SJSA1 (cell line): ENCODE results near the gene DNAH3. TPM values are rescaled to one million over a fixed set of nuclear protein-coding genes. Genes with fewer than 3 reads are reported as not detected.
"Not testable (repeated sequence)": the region's sequence is repeated elsewhere in the genome, so short reads cannot be mapped to it uniquely, and the experiment has no call there.

Experiments
- DNase-seq, 2 experiments: peaks; one replicate each; pipeline ENCODE4 v3.0.0-alpha.2; 2015 to 2020; ENCODE audit warnings: low spot score in 2 of 2, low read depth in 1 of 2
- H3K27ac ChIP-seq: fragments of 250-450 bp; sonication (Bioruptor Pico); 2 replicates; pipeline ENCODE4 v1.5.1; 2020; ENCODE audit warnings: mild to moderate bottlenecking, moderate library complexity
- H3K27me3 ChIP-seq: fragments of 250-450 bp; sonication (Bioruptor Pico); replicated peaks from 2 replicates; pipeline ENCODE4 v1.5.1; 2020; ENCODE audit warnings: mild to moderate bottlenecking, moderate library complexity
- H3K36me3 ChIP-seq: fragments of 250-450 bp; sonication (Bioruptor Pico); 2 replicates; pipeline ENCODE4 v1.5.1; 2020; ENCODE audit warnings: mild to moderate bottlenecking
- H3K4me1 ChIP-seq: fragments of 250-450 bp; sonication (Bioruptor Pico); replicated peaks from 2 replicates; pipeline ENCODE4 v1.6.1; 2021; ENCODE audit warnings: mild to moderate bottlenecking
- H3K4me3 ChIP-seq: fragments of 250-450 bp; sonication (Bioruptor Pico); 2 replicates; pipeline ENCODE4 v1.5.1; 2020; ENCODE audit warnings: mild to moderate bottlenecking
- H3K9me3 ChIP-seq: fragments of 250-450 bp; sonication (Bioruptor Pico); replicated peaks from 2 replicates; pipeline ENCODE4 v1.5.1; 2020; ENCODE audit warnings: mild to moderate bottlenecking
- total RNA-seq: library from RNA; depleted of rRNA; stranded (reverse); fragments of >200 nt; shearing (Covaris generic); gene quantifications from 2 replicates; pipeline ENCODE4 v1.2.3, GENCODE V29; 2014

The DNAH3 gene
- total RNA-seq, 1 experiment from 2014 or later, result 0.03 TPM

DNA sequence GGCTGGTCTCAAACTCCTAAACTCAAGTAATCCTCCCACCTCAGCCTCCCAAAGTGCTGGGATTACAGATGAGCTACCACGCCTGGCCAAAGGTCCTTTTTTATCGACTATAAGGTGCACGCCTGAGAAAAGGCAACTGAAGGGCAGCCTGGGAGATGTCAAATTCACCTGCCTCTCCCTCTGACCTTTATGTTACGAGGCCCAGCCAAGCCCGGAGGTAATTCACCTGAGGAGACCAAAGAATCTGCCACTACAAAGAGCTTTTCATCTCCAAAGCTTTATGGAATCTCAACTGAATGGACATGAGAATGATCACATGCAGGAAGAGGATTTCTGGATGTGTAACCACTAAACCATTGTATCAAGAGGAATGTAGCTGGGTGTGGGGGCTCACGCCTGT is 212.9 kb downstream of the DNAH3 start:
- H3K36me3 ChIP-seq, result no peaks in the 10 kb centered on the region
- H3K4me1 ChIP-seq, result no peaks in the 10 kb centered on the region
- no peaks in the 10 kb centered on the region for H3K9me3 ChIP-seq
- H3K27me3 ChIP-seq, result no peaks in the 10 kb centered on the region; the same call in 1 of the 2 replicates
- no peak overlapping the region for H3K4me3 ChIP-seq
- H3K27ac ChIP-seq, result no peak overlapping the region
- no peak for DNase-seq

DNA sequence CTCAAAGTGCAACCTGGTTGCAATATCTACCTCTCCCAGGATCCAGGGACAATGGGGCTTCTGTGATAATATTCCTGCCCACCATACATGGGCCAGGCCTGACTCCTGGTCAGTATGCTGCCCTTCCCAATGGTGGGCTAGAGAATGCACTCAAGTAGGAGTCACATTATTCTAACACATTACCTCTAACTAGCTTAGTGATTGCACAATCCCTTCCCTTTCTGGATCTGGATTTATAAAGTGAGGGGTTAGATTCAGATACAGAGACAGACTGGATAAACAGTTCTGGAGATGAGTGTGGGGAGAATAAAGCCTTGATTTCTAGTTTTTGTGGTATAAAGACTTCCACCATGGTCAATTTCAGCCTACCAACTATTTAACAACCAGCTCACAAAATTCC is 217.1 kb downstream of the DNAH3 start:
- no peak for DNase-seq

DNA sequence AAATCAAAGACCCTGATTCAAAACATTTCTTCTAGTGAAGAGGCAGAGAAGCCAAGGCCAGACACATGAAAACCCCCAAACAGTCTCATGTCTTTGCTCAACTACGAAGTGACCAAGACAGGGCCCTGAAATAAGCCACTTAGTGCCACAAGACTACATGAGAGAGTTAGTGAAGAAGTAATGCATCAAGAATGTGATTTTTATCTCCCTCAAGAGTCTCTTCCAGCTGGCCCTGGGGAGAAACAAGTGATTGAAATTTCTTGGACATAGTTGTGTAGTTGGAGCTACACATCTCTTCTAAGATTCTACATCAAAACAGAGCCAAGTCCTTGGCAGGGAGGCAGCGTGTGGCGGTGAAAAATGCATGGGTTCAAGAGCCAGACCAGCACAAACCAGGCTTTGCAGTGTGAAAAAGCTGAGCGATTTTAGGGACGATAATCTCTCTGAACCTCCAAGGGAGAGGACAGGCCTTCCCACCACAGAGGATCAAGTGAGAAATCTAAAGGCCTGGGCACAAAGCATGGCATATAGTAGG is 219.5 kb downstream of the DNAH3 start:
- Histone ChIP-seq H3K9me3 (no peaks in the 10 kb centered on the region), H3K36me3 (no peaks in the 10 kb centered on the region), H3K27ac (no peak overlapping the region), H3K27me3 (no peaks in the 10 kb centered on the region; the same call in 1 of the 2 replicates), H3K4me1 (no peaks in the 10 kb centered on the region), H3K4me3 (no peak overlapping the region)
- DNase-seq, result no peak

More for the DNA sequence above, 217.1 kb downstream of the DNAH3 start:
- no peaks in the 10 kb centered on the region for H3K4me1 ChIP-seq
- no peaks in the 10 kb centered on the region for H3K9me3 ChIP-seq
- H3K27me3 ChIP-seq, result no peaks in the 10 kb centered on the region; the same call in 1 of the 2 replicates
- no peaks in the 10 kb centered on the region for H3K36me3 ChIP-seq
- H3K4me3 ChIP-seq, result no peak overlapping the region
- H3K27ac ChIP-seq, result no peak overlapping the region

DNA sequence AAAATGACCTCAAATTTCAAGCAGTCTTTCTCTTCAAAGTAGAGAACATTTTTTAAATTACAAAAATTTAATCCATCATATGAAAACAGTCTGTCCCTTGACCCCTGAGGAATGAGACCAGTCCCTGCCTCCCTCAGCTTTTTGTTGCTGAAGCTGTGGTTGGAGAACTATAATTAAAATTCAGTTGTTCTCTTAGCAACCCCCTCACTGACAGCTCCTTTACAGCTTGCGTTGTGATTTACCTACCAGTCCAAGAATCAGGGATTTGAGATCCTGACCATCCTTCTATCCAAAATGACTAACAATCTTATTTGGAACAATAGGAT is 220.3 kb downstream of the DNAH3 start:
- Histone ChIP-seq H3K4me1 (no peaks in the 10 kb centered on the region), H3K4me3 (no peak overlapping the region), H3K27me3 (no peaks in the 10 kb centered on the region; the same call in 1 of the 2 replicates), H3K36me3 (no peaks in the 10 kb centered on the region), H3K27ac (no peak overlapping the region), H3K9me3 (no peaks in the 10 kb centered on the region)
- no peak for DNase-seq

DNA sequence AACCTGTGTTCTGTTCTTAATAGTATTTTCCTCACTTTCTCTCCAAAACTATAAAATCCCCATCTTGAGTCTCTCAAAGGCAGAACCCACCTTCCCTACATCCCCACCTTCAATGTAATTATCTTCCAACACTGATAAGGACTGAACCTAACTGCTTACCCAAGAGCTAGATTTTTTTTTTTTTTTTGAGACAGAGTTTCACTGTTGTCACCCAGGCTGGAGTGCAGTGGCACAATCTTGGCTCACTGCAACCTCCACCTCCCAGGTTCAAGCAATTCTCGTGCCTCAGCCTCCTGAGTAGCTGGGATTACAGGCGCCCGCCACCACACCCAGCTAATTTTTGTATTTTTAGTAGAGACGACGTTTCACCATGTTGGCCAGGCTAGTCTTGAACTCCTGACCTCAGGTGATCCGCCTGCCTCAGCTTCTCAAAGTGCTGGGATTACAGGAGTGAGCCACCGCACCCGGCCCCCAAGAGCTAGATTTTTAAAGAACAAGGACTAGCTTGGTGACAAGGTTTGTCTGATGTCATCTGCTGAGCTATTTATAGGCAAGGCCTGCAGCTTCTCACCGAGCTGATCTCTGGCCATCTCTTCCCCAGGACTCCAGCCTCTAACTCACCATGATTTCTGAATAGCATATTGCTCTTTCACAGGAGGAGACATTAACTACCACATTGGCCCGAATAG is 220.8 kb downstream of the DNAH3 start:
- not testable (repeated sequence) for H3K36me3 ChIP-seq, H3K4me3 ChIP-seq, H3K27ac ChIP-seq, H3K4me1 ChIP-seq, DNase-seq, H3K9me3 ChIP-seq, H3K27me3 ChIP-seq

DNA sequence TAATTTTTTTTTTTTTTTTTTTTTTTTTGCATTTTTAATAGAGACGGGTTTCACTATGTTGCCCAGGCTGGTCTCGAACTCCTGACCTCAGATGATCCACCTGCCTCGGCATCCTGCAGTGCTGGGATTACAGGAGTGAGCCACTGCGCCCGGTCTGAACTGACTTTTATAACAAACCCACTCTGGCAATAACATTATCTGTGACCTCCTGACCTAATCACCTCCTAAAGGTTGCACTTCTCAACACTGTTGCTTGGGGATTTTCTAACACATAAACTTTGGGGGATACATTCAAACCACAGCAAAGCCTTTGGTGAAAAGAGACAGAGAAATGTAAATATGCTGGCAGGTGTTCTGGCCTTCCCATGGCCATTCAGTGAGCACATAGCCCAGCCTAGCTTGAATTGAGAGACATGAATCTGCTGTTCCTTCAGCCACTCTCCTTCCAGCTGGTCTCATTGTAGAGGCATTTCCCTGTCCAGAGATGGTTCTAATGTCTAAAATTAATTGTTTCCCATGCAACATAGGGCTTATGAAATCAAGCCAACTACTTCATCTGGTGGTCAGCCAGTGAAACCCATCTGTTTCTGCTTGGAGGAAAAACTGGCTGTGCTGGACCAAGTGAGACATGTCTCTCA is 221.8 kb downstream of the DNAH3 start:
- no peaks in the 10 kb centered on the region for H3K4me1 ChIP-seq
- no peaks in the 10 kb centered on the region for H3K27me3 ChIP-seq
- H3K4me3 ChIP-seq, result no peak overlapping the region
- no peak overlapping the region for H3K27ac ChIP-seq
- H3K9me3 ChIP-seq, result no peaks in the 10 kb centered on the region
- no peak for DNase-seq
- no peaks in the 10 kb centered on the region for H3K36me3 ChIP-seq

DNA sequence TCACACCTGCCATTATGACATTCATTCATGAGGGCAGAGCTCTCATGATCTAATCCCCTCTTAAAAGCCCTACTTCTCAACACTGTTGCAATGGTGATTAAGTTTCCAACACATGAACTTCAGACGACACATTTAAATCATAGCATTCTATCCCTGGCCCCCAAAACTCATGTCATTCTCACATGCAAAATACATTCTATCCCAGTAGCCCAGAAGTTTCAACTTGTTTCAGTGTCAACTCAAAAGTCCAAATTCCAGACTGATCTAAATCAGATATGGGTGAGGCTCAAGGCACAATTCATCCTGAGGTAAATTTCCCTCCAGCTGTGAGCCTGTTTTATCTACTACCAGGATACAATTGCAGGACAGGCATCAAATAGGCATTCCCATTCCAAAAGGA is 224.9 kb downstream of the DNAH3 start:
- Histone ChIP-seq H3K9me3 (no peaks in the 10 kb centered on the region), H3K4me3 (no peak overlapping the region), H3K27me3 (no peaks in the 10 kb centered on the region), H3K36me3 (no peaks in the 10 kb centered on the region), H3K4me1 (no peaks in the 10 kb centered on the region), H3K27ac (no peak overlapping the region)
- DNase-seq, result no peak

DNA sequence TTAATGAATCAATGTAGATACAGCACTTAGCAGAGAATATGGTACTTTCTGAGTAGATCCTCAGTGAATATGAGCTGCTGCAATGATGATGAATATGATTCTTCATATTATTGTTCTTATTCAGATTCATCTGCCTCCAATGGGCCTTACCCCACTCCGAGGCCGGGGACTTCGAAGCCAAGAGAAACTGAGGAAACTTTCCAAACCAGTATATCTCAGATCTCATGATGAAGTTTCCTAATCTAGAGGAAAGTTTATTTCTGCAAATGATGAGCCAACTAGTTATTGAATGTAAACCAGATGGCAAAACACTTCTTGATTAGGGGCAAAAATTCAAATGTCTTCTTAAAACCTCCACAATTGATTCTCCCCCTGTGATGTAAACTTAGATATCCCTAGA is 226.8 kb downstream of the DNAH3 start:
- H3K4me3 ChIP-seq, result no peak overlapping the region
- H3K27ac ChIP-seq, result no peak overlapping the region
- H3K4me1 ChIP-seq, result no peaks in the 10 kb centered on the region
- H3K36me3 ChIP-seq, result no peaks in the 10 kb centered on the region
- no peaks in the 10 kb centered on the region for H3K9me3 ChIP-seq
- no peaks in the 10 kb centered on the region for H3K27me3 ChIP-seq
- no peak for DNase-seq

DNA sequence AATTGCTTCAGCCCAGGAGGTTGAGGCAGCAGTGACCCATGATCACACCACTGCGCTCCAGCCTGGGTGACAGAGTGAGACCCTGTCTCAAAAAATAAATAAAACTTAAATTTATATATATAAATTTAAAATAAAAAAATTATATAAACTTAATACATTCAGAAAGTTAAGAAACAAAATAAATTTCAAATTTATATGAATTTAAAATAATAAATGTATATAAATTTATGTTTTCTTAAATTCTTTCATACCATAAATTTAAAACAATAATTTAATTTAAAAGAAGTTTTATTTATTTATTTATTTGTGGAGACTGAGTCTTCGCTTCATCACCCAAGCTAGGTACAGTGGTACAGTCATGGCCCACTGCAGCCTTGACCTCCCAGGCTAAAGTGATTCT is 229.8 kb downstream of the DNAH3 start:
- Histone ChIP-seq H3K36me3 (no peaks in the 10 kb centered on the region), H3K27me3 (no peaks in the 10 kb centered on the region), H3K4me1 (no peaks in the 10 kb centered on the region), H3K4me3 (no peak overlapping the region), H3K9me3 (no peaks in the 10 kb centered on the region), H3K27ac (no peak overlapping the region)
- no peak for DNase-seq

DNA sequence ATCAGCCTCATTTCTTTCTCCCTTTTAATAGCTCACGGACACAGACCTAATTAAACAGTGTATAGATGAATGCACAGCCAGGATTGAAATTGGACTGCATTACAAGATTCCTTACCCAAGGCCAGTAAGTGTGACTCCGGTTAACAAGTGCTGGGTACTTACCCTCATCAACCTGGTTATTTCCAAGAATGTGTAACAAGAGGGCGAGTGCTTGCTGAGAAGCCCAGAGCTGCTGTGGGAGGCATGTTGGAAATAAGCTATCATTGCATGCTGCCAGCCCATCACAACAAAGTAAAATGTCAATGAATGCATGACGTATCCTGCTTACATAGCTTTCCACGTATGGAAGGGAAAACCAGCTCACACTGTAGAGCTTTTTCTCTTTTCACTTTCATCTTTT is 230.6 kb downstream of the DNAH3 start:
- Histone ChIP-seq H3K9me3 (no peaks in the 10 kb centered on the region), H3K4me3 (no peak overlapping the region), H3K27ac (no peak overlapping the region), H3K4me1 (no peaks in the 10 kb centered on the region), H3K27me3 (no peaks in the 10 kb centered on the region), H3K36me3 (no peaks in the 10 kb centered on the region)
- no peak for DNase-seq

DNA sequence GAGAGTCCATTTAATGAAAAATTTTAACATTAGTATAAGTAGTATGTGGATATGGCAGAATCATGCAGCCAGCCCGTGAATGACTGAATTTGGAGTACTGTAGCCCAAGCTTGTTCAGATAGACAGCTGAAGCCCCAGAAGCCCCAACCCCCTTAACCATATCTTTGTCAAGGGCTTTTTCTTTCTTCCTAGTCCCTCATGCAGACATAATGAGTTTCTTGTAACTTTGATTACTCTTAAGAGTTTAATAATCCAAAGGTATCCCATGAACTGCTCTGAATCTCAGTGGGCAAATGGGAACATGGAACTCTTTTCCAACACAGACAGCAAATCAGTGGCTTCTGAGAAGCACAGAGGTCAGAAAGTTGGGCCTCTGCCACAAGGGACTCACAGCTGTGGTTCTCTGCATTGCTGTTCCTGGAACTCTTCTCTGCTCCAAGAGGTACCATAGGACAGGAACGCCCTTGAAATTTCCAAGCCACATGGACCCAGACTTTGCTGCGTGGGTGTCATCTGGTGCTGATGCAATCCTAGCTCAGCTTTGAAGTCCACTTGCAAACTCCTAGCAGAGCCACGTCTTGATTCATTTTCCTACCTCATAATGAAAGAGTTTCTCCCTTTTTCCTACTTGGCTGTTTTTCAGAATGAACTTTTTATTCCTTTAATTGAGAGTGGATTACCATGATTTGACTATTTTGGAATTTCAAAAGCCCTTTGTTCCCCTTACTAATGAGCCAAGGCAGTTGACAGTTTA is 232.0 kb downstream of the DNAH3 start:
- no peaks in the 10 kb centered on the region for H3K27me3 ChIP-seq
- no peak for DNase-seq
- peaks cover 4% of the 10 kb centered on the region for H3K4me1 ChIP-seq
- H3K36me3 ChIP-seq, result no peaks in the 10 kb centered on the region
- no peak overlapping the region for H3K27ac ChIP-seq
- no peak overlapping the region for H3K4me3 ChIP-seq
- no peaks in the 10 kb centered on the region for H3K9me3 ChIP-seq

DNA sequence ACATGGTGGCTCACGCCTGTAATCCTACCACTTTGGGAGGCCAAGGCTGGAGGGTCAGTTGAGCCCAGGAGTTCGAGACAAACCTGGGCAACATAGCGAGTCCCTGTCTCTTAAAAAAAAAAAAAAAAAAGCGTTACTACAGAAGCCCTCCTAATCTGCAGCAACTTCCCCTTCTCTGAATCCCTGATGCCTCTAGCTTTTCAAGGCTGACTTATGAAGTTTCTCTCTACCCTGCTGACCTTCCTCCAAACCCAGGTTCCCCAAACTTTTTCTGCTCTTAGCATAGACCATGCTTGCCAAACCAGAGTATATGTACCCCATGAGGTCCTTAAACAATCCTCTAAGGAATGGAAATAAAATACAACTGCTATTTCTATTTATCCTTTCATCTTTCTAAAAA is 233.7 kb downstream of the DNAH3 start:
- H3K36me3 ChIP-seq, result no peaks in the 10 kb centered on the region
- H3K27ac ChIP-seq, result no peak overlapping the region
- H3K4me3 ChIP-seq, result no peak overlapping the region
- H3K27me3 ChIP-seq, result no peaks in the 10 kb centered on the region
- no peaks in the 10 kb centered on the region for H3K9me3 ChIP-seq
- no peak for DNase-seq
- peaks cover 11% of the 10 kb centered on the region for H3K4me1 ChIP-seq

DNA sequence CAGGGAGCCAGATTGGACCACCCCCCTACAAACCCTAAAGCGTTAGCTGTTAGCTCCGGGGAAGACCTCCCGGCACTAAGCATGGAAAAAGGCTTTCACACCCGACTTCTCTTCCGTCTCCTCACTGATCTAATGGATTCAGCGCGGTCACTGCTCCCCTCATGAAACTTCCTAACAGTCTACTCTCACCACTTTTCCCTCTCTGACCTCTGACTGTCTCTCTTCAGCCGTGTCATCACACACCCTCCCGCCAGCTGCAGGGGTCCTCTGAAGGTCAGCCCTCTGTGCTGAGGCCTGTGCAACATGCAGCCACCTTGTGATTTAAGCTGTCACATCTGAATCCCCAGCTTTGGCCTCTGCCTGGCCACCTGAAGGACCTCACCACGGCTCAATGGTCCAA is 234.4 kb downstream of the DNAH3 start:
- Histone ChIP-seq H3K27me3 (no peaks in the 10 kb centered on the region), H3K27ac (no peak overlapping the region), H3K9me3 (no peaks in the 10 kb centered on the region), H3K36me3 (no peaks in the 10 kb centered on the region), H3K4me3 (no peak overlapping the region), H3K4me1 (peaks cover 17% of the 10 kb centered on the region)
- DNase-seq, result no peak

DNA sequence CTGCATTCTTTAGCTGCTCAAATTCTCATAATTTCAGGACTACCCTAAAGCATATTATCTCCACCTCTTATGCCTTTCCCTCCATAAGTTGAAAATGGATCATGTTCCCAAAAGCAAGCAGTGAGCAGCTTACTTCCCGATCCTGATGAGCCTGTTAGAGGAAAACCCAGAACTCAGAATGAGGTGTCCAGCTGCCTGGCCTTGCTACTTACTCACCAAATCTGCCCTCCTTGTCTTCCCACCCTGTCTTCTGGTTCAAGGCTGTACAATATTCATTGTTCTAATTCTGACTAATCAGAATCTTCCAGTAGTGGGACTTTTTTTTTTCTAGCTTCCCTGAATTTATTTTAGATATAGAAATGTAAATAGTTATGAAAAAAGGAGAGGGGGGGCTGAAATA is 239.3 kb downstream of the DNAH3 start:
- Histone ChIP-seq H3K36me3 (no peaks in the 10 kb centered on the region), H3K9me3 (no peaks in the 10 kb centered on the region), H3K27me3 (no peaks in the 10 kb centered on the region), H3K27ac (peak overlapping the region; percentile 71), H3K4me1 (peaks cover 52% of the 10 kb centered on the region), H3K4me3 (no peak overlapping the region)
- DNase-seq, result peak in 1 of 2 experiments; percentile 39
